HG03457 (cell line): ENCODE measurements around the gene MTX3.

Source experiments
- ATAC-seq: cut with Tn5 transposase; IDR thresholded peaks from one replicate; pipeline ENCODE4 v1.9.1; 2021; ENCODE audit warnings: moderate number of reproducible peaks; ENCODE audit not compliant: unreplicated experiment

The MTX3 gene

DNA sequence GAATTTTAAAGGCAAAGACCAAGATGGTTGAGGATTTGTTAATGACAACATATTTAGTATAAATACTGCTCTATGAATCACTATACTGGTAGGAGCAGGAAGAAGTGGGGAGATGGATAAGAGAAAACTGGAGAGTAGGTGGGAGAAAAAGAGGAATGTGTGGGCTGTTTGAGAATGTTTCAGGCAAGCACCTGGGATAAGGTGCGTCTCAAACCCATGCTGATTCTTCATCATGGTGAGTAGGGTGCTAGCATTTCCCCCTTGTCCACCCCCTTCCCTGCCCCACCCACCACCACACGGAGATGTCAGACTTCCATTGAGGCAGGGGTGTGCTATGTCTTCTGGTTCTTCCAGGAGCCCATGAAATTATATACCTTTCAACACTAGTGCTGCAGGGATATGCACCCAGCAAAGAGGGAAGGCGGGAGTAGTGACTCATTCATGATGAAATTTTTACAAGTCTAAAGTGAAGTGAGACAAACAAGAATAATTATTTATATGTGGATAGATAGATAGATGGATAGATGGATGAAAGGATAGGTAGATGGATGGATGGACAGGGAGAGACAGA is 54.3 kb downstream of the MTX3 start:
- no peak for ATAC-seq

DNA sequence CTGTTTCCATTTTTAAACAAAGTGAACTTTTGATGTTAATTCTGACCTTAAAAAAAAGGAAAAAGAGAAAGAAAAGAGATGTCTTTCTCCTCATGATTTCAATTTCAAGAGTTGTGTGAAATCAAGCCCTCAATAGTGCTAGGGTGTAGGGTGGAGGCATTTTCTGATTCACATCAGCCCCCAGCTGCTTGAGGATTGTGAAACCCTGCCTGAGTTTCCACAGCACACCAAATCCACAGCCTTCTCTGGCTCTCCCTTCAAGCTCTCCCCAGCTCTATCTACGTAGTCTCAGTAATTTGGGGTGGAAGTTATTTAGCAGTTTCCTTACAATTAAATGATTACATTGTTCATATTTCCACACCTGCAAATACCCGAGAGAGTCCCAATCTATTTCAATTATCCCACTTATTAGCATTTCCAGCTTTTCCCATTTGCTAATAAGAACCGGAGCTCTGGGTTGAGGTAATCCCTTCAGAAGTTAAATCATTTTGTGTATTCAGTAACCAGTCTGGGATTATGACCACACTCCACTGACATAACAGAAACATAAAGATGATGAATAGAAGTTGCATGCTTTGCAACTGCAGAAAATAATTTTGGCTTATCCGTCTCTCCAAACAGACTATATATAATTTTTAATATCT is 54.9 kb downstream of the MTX3 start:
- ATAC-seq, result no peak

DNA sequence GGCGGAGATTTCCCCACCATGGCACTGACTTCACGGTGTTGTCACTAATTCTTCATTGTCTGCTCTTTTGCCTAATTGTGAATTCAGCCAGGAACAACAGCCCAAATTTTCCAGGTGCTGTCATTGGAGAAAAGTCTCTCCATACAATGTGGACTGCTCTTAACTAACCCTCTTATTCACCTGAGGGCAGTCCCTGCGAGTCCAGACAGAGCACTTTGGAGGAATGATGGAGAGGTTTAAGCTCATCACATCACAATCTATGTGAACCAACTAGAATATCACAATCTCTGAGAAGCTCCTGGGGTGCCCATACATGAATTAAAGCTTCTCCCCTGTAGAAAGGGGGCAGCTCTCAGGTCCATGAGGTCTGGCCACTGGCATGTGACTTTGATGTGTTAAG is 56.4 kb downstream of the MTX3 start:
- ATAC-seq, result no peak

DNA sequence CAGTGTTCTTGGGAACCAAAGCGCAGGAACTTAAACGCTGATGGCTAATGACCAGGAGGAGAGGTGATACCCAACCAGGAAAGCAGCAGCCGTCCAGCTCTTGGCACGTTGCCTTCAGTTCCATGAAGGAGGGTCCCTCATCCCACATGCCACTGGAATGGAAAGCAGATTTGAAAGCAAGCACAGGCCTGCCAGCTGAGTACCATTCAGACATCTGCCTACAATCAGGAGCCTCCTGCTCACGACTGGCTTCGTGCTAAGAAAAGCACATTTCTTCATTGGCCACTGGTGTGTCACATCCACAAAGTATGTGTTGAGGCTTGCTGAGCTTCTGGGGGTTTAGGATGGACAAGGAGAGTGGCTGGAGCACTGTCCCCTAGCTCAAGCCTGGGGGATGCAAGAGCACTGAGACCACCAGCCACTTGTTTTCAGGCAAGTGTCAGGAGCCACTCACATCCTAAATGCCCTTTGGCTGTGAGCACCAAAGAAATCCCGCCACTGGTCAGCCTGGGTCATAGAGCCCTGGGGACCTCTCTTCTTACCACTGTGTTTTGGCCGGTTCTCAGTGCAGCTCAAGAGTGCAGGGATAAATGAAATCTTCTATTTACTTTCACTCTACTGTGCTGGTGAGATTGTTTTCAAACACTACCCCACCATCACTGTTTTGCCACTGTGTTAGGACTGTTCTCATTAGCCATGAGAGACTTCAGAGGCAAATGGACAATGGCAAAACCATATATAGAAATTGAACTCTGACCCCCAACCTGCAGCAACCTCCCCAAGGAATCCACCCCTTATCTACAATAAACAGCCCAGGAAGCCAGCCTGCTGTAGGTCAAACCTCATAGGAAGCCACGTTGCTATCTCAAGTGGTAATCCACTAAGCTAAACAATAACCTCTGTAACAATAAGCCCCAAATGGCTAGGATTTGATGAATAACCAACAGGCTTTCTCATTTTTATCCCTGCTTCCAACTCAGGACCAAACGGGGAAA is 58.3 kb downstream of the MTX3 start:
- ATAC-seq, result no peak

DNA sequence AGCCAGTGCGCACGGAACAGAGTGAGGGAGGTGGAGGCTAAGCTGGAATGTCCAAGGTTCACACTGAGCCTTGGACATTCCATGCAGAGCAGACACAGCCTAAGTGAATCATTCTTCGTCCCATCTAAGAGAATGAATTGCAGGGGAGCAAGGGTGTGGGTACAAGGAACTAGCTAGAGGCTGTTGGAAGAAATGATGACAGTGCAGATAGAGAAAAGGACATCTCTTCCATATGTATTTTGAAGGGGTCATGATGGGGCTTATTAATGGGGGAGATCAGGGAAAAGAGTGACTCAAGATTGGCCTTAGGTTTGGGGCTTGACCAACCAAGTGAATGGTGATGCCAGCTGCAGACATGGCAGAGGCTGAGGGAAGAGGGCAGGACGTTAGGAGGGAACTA is 59.2 kb downstream of the MTX3 start:
- no peak for ATAC-seq

DNA sequence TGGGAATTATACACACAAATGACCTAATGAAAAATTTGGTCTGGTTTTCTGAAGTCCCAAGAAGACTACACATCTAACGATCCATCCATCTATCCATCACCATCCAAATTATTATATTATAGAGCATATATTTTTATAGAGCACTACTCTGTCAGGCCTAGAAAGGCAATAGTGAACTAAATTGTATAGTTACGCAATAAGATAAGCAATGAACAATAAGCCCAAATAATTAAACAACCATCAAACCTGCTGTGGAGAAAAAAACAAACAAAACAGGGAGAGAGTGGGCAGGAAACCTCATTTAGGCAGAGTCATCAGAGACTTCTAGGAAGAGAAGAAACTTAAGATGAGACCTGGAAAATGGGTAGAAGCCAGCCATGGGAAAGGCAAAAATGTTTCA is 59.7 kb downstream of the MTX3 start:
- no peak for ATAC-seq

DNA sequence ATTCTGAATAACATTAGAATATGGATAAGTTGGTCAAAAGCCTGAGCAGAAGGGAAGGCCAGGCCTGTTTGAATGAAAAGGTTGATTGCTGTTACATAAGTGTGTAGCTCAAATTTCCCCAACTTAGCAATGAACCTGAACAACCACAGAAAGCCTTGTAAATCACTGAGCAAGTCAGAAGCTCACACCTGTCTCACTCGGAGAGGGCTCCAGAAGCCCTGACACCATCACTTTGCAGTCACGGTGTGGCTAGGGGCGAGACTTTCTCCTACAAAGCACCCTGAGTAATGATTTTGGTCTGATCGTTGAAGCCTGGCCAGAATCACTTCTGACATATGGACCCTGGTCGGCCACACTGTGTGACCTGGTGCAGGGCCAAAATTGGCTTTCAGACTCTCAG is 62.0 kb downstream of the MTX3 start:
- no peak for ATAC-seq
